Stomach (tissue), 9 donors: ENCODE results near the gene DENND2D. TPM values are rescaled to one million over a fixed set of nuclear protein-coding genes. Genes with fewer than 3 reads are reported as not detected.

Experiments
- DNase-seq, 2 donors: peaks; one replicate each; pipeline versions ENCODE4 v3.0.0 to v3.0.0-alpha.2; 2013 to 2019
- H3K27ac ChIP-seq, 5 donors: fragments of 200-600 bp in 4 of 5; sonication (generic) in 4 of 5; one replicate each; pipeline ENCODE4 v1.5.1; 2013 to 2019; ENCODE audit warnings: mild to moderate bottlenecking in 1 of 5, moderate library complexity in 1 of 5
- H3K27me3 ChIP-seq, 3 donors: fragments of 200-600 bp; sonication (generic); one replicate each; pipeline ENCODE4 v1.5.1; 2017 to 2019; ENCODE audit warnings: mixed run types in 1 of 3
- H3K36me3 ChIP-seq, 4 donors: fragments of 200-600 bp; sonication (generic); 1 replicate in 3 of 4; 2 replicates in 1 of 4; pipeline ENCODE4 v1.5.1; 2016 to 2019
- H3K4me1 ChIP-seq, 4 donors: fragments of 200-600 bp; sonication (generic); one replicate each; pipeline ENCODE4 v1.5.1; 2016 to 2019
- H3K4me3 ChIP-seq, 4 donors: fragments of 200-600 bp; sonication (generic) in 3 of 4; one replicate each; pipeline ENCODE4 v1.5.1; 2016 to 2019; ENCODE audit warnings: mild to moderate bottlenecking in 1 of 4
- H3K9me3 ChIP-seq, 4 donors: fragments of 200-600 bp; sonication (generic); one replicate each; pipeline ENCODE4 v1.5.1; 2016 to 2019
- EP300 ChIP-seq: sonication (generic); formaldehyde crosslinking; IDR thresholded peaks from one replicate; pipeline ENCODE4 v1.6.1; 2017; ENCODE audit warnings: antibody characterized with exemption
- POLR2A ChIP-seq, 4 donors: fragments of 450-650 bp; IDR thresholded peaks; one replicate each; pipeline ENCODE4 v1.6.1; 2016; ENCODE audit warnings: antibody characterized with exemption in 4 of 4, control low read depth in 2 of 4, mild to moderate bottlenecking in 1 of 4, moderate library complexity in 1 of 4
- POLR2AphosphoS5 ChIP-seq, 3 donors: sonication (generic); formaldehyde crosslinking; IDR thresholded peaks; one replicate each; pipeline ENCODE4 v1.6.1; 2016; ENCODE audit warnings: antibody characterized with exemption in 3 of 3
- WGBS, 5 donors: extraction: QIAGEN DNeasy Blood & Tissue Kit in 3 of 5; methylation state at CpG; one replicate each; pipeline versions ENCODE4 v1.1.5 to v1.1.7; 2013 to 2018; 5-methylcytosine and 5-hydroxymethylcytosine counted together
- intact Hi-C: fragments of 100-400 bp; cut with DNase I; formaldehyde crosslinking; loops from one replicate; pipeline ENCODE4 v1.15.1; 2023; ENCODE audit warnings: low total_unique reads
- polyA plus RNA-seq, 3 donors: library from polyadenylated mRNA; stranded (reverse); fragments of 200-250 nt; gene quantifications; one replicate each; pipeline ENCODE4 v1.2.3, GENCODE V29; 2013
- total RNA-seq, 5 donors: library from RNA; depleted of rRNA; stranded (reverse); fragments of >200 nt; gene quantifications; one replicate each; pipeline versions ENCODE4 v1.1.0 to v1.2.3, GENCODE V29; 2014 to 2016
- TF ChIP-seq, protein P1 (sequence below), 7 experiments: fragments of 450-650 bp in 4 of 7; fragments of 200-600 bp in 3 of 7; sonication (generic) in 3 of 7; IDR thresholded peaks; one replicate each; pipeline ENCODE4 v1.5.1; 2016 to 2019; ENCODE audit warnings: antibody characterized with exemption in 7 of 7, control low read depth in 2 of 7, mild to moderate bottlenecking in 1 of 7
- donor health status: healthy with polysubstance abuse.
- donor health status: Bipolar disorder and iron deficiency.
- donor health status: healthy.

The DENND2D gene
- total and polyA plus RNA-seq, 8 donors: 24.6 to 121 (median 39.5) TPM

- no peak overlapping the region for H3K27ac ChIP-seq
- TF ChIP-seq, protein P1, sequence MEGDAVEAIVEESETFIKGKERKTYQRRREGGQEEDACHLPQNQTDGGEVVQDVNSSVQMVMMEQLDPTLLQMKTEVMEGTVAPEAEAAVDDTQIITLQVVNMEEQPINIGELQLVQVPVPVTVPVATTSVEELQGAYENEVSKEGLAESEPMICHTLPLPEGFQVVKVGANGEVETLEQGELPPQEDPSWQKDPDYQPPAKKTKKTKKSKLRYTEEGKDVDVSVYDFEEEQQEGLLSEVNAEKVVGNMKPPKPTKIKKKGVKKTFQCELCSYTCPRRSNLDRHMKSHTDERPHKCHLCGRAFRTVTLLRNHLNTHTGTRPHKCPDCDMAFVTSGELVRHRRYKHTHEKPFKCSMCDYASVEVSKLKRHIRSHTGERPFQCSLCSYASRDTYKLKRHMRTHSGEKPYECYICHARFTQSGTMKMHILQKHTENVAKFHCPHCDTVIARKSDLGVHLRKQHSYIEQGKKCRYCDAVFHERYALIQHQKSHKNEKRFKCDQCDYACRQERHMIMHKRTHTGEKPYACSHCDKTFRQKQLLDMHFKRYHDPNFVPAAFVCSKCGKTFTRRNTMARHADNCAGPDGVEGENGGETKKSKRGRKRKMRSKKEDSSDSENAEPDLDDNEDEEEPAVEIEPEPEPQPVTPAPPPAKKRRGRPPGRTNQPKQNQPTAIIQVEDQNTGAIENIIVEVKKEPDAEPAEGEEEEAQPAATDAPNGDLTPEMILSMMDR (IDR thresholded peaks at IDR 0.05): no peak
- TF ChIP-seq POLR2AphosphoS5 (IDR thresholded peaks at IDR 0.05) (no peak), POLR2A (IDR thresholded peaks at IDR 0.05) (no peak), EP300 (no peak)
- H3K36me3 ChIP-seq: peaks cover 20 to 81% (median 73%) of the 10 kb centered on the region in 4 donors
- DNase-seq: no peak
- H3K9me3 ChIP-seq: no peaks in the 10 kb centered on the region
- H3K27me3 ChIP-seq: no peaks in the 10 kb centered on the region
- intact Hi-C loops: no loop called here
- peaks cover 0 to 9% (median 2%) of the 10 kb centered on the region in 4 donors for H3K4me1 ChIP-seq
- H3K4me3 ChIP-seq: no peak overlapping the region
Measured at GRCh38 chr1:111184663-111185062, 15.8 kb downstream of the DENND2D start.

- no peak for DNase-seq
- TF ChIP-seq POLR2AphosphoS5 (IDR thresholded peaks at IDR 0.05) (no peak), POLR2A (IDR thresholded peaks at IDR 0.05) (no peak), EP300 (no peak)
- TF ChIP-seq, protein P1 (IDR thresholded peaks at IDR 0.05): no peak
- H3K9me3 ChIP-seq: no peaks in the 10 kb centered on the region
- intact Hi-C loops: no loop called here
- H3K36me3 ChIP-seq: peaks cover 19 to 80% (median 67%) of the 10 kb centered on the region in 4 donors
- peaks cover 0 to 6% (median 2%) of the 10 kb centered on the region in 4 donors for H3K4me1 ChIP-seq
- peak overlapping the region in 1 of 5 donors; percentile 11 for H3K27ac ChIP-seq
- no peaks in the 10 kb centered on the region for H3K27me3 ChIP-seq
- 89 to 94% (median 90%) methylated on average over 6 of the region's 6 CpGs for WGBS, 5 donors
- H3K4me3 ChIP-seq: no peak overlapping the region
Measured at GRCh38 chr1:111183308-111184069, 17.0 kb downstream of the DENND2D start.

GRCh38 chr1:111182052-111182451, 18.4 kb downstream of the DENND2D start:
- no peaks in the 10 kb centered on the region for H3K9me3 ChIP-seq
- intact Hi-C loops: no loop called here
- H3K36me3 ChIP-seq: peaks cover 8 to 76% (median 63%) of the 10 kb centered on the region in 4 donors
- H3K27me3 ChIP-seq: no peaks in the 10 kb centered on the region
- 82 to 92% (median 84%) methylated on average over 2 of the region's 2 CpGs for WGBS, 5 donors
- no peak overlapping the region for H3K4me3 ChIP-seq
- H3K4me1 ChIP-seq: peaks cover 0 to 6% (median 2%) of the 10 kb centered on the region in 4 donors
- no peak overlapping the region for H3K27ac ChIP-seq
- no peak for TF ChIP-seq POLR2A (IDR thresholded peaks at IDR 0.05)
- TF ChIP-seq EP300: no peak
- TF ChIP-seq, protein P1 (IDR thresholded peaks at IDR 0.05): no peak
- no peak for TF ChIP-seq POLR2AphosphoS5 (IDR thresholded peaks at IDR 0.05)
- no peak for DNase-seq

GRCh38 chr1:111179968-111180533, 20.4 kb downstream of the DENND2D start:
- Histone ChIP-seq H3K36me3 (peaks cover 3 to 73% (median 64%) of the 10 kb centered on the region in 4 donors), H3K27ac (no peak overlapping the region), H3K27me3 (no peaks in the 10 kb centered on the region), H3K4me3 (no peak overlapping the region), H3K9me3 (no peaks in the 10 kb centered on the region), H3K4me1 (peaks cover 0 to 4% (median 0%) of the 10 kb centered on the region in 4 donors)
- intact Hi-C loops: no loop called here
- no peak for DNase-seq
- no peak for TF ChIP-seq EP300
- TF ChIP-seq, protein P1 (IDR thresholded peaks at IDR 0.05): no peak
- TF ChIP-seq POLR2AphosphoS5 (IDR thresholded peaks at IDR 0.05): no peak
- TF ChIP-seq POLR2A (IDR thresholded peaks at IDR 0.05): no peak
